Omental fat pad (tissue), 4 donors: Measurements from ENCODE around the gene TIAM2. TPM values are rescaled to one million over a fixed set of nuclear protein-coding genes. Genes with fewer than 3 reads are reported as not detected.

Experiments
- ATAC-seq: fragments of 150-250 bp; one replicate; pipeline ENCODE4 v1.9.1; 2016; ENCODE audit warnings: mild to moderate bottlenecking, moderate library complexity; ENCODE audit not compliant: low FRiP score
- DNase-seq: peaks from one replicate; pipeline ENCODE4 v3.0.0-alpha.2; 2019; ENCODE audit warnings: low spot score
- total RNA-seq, 4 donors: library from RNA; depleted of rRNA; stranded (reverse); fragments of >200 nt; gene quantifications; one replicate each; pipeline ENCODE4 v1.1.0, GENCODE V29; 2016
- TF ChIP-seq, protein P1 (sequence below), 3 donors: fragments of 450-650 bp; IDR thresholded peaks; one replicate each; pipeline ENCODE4 v1.5.1; 2016 to 2017; ENCODE audit warnings: antibody characterized with exemption in 3 of 3, mild to moderate bottlenecking in 3 of 3, moderate library complexity in 2 of 3

Gene TIAM2
- total RNA-seq, 4 donors from 2014 or later = 4.8 to 10.6 (median 6.4) TPM

- DNase-seq = no peak
- TF ChIP-seq, protein P1, sequence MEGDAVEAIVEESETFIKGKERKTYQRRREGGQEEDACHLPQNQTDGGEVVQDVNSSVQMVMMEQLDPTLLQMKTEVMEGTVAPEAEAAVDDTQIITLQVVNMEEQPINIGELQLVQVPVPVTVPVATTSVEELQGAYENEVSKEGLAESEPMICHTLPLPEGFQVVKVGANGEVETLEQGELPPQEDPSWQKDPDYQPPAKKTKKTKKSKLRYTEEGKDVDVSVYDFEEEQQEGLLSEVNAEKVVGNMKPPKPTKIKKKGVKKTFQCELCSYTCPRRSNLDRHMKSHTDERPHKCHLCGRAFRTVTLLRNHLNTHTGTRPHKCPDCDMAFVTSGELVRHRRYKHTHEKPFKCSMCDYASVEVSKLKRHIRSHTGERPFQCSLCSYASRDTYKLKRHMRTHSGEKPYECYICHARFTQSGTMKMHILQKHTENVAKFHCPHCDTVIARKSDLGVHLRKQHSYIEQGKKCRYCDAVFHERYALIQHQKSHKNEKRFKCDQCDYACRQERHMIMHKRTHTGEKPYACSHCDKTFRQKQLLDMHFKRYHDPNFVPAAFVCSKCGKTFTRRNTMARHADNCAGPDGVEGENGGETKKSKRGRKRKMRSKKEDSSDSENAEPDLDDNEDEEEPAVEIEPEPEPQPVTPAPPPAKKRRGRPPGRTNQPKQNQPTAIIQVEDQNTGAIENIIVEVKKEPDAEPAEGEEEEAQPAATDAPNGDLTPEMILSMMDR (IDR thresholded peaks at IDR 0.05) = no peak
- ATAC-seq = no peak
Measured at GRCh38 chr6:155078331-155078745, 83.2 kb downstream of the TIAM2 start.

DNA sequence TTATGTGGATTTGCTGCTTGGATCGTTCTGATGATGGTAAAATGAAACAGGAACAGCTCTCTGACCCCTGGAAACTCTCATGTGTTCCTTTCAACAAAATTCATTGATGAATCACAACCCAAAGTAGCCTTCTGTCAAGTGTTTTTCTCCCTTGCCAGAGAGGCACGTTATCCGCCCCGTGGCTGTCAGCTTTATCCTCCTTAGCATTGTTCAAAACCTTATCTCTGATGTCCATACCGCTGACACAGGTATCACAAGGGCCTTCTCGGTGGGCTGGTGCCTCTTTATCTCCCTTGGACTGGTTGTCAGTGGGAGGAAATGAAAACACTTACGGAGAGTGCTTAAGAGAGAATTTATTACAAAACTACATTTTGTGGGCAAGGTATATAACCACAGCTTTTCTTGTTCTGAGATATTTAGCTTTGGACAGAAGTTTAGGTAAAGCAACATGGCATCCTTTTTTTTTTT lies 84.9 kb downstream of the TIAM2 start:
- ATAC-seq (no peak), DNase-seq (no peak)
- TF ChIP-seq, protein P1 (IDR thresholded peaks at IDR 0.05) = no peak

- TF ChIP-seq, protein P1 (IDR thresholded peaks at IDR 0.05) = no peak
- DNase-seq (no peak), ATAC-seq (no peak)
Measured at GRCh38 chr6:155080881-155081845, 86.0 kb downstream of the TIAM2 start.

DNA sequence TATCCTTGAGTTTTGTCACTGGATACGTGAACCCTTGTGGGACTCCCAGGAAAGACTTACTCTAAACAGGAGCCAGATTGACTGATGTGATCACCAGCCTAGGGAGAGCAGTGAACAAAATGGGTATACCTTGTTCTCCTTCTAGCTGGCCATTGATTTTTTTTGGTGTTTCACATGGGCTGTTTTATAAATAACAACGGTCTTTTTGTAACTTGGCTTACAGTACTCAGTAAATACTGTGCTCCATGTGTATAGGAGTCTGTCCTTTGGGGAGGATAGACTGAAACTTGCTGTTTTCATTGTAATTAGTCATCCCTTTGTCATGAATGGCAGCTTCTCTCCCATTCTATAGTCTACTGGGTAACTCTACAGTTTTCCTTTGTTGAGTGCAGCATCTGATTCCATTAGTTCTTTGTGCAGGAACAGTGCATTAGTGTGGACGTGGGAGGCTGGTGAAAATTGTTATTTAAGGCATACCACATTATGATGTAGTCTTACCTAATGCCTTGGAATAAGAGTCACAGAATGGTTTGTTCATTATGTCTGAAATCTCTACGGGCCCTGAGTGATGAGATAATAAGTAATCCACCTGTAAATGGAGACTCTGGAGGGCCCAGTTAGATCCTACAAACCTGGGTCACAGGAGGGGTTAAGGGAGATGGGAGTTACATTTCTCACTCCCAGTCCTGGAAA lies 89.5 kb downstream of the TIAM2 start:
- ATAC-seq = no peak
- DNase-seq = no peak
- TF ChIP-seq, protein P1 (IDR thresholded peaks at IDR 0.05) = no peak

DNA sequence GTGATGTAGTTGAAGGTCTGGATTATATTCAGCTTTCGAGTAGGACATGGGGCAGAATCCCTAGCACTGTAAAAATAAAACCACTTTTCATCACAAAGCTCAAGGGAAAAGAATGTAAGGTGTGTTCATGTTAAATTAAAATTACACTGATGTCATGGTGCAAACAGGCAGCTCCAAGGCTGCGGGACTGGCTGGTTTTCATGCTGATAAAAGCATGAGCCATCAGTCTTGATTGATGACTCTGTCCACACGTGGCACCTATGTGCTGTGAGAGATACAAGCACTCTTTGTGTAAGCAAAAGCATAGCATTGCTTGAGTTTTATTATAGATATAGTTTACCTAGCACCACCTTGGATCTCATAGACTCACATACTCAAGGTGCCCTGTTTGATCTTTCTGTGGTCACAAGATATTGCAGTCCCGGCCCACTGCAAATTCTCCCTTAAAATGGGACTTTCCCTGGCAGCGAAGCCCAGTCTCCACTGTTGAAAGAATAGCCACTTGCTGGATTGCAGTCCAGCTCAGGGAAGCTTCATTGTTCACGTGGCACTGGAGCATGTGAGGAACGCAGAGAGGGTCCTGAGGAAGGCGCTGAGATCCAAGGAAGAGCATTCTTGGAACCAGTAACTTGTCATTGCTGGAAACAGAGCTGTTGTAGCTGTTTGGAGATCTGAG lies 90.6 kb downstream of the TIAM2 start:
- TF ChIP-seq, protein P1 (IDR thresholded peaks at IDR 0.05) = no peak
- DNase-seq = no peak
- no peak for ATAC-seq

GRCh38 chr6:155088856-155089255 lies 93.7 kb downstream of the TIAM2 start:
- ATAC-seq (no peak), DNase-seq (no peak)
- TF ChIP-seq, protein P1 (IDR thresholded peaks at IDR 0.05) = no peak
